ENCODE results near the gene C2orf72.

- TF ChIP-seq POLR2A (IDR thresholded peaks at IDR 0.05) (no peak), CTCF (IDR thresholded peaks at IDR 0.05) (no peak)
Measured at GRCh38 chr2:231030725-231031124, 6.6 kb upstream of the C2orf72 start.
